SK-N-SH (cell line): ENCODE measurements around the gene CNOT11.

Experiments used
- EP300 ChIP-seq, 2 experiments: IDR thresholded peaks; 2 replicates each; pipeline versions ENCODE4 v1.4.0 to v1.6.1; 2012; ENCODE audit warnings: borderline replicate concordance in 1 of 2, low read depth in 1 of 2, low read length in 1 of 2
- EZH2phosphoT487 ChIP-seq: fragments of 200-600 bp; sonication (generic); IDR thresholded peaks from 2 replicates; pipeline ENCODE4 v1.6.1; 2017; ENCODE audit warnings: low read depth, mixed run types, mild to moderate bottlenecking, antibody characterized with exemption, moderate library complexity, borderline replicate concordance
- JUND ChIP-seq: IDR thresholded peaks from 2 replicates; pipeline ENCODE4 v1.4.0; 2012
- POLR2AphosphoS5 ChIP-seq: IDR thresholded peaks from 2 replicates; pipeline ENCODE4 v1.6.1; 2012; ENCODE audit warnings: low read depth, low read length
- RAD21 ChIP-seq: IDR thresholded peaks from 2 replicates; pipeline ENCODE4 v1.6.1; 2012; ENCODE audit warnings: mild to moderate bottlenecking, low read length
- RCOR1 ChIP-seq: fragments of 150-350 bp; IDR thresholded peaks from 2 replicates; pipeline ENCODE4 v1.6.1; 2017; ENCODE audit warnings: antibody characterized with exemption, low read length
- REST ChIP-seq: IDR thresholded peaks from 2 replicates; pipeline ENCODE4 v1.6.1; 2012; ENCODE audit warnings: mild to moderate bottlenecking, low read depth, low read length, moderate library complexity
- SIN3A ChIP-seq: IDR thresholded peaks from 2 replicates; pipeline ENCODE4 v1.6.1; 2012; ENCODE audit warnings: low read depth, mild to moderate bottlenecking, low read length, moderate library complexity, borderline replicate concordance
- TAF1 ChIP-seq: IDR thresholded peaks from 2 replicates; pipeline ENCODE4 v1.6.1; 2012; ENCODE audit warnings: low read depth, mild to moderate bottlenecking, low read length, moderate library complexity, borderline replicate concordance
- TEAD4 ChIP-seq: IDR thresholded peaks from 2 replicates; pipeline ENCODE4 v1.4.0; 2012; ENCODE audit warnings: mild to moderate bottlenecking, borderline replicate concordance; ENCODE audit not compliant: insufficient read depth
- TF ChIP-seq, protein P1 (sequence below): fragments of 200-600 bp; sonication (generic); IDR thresholded peaks from 2 replicates; pipeline ENCODE4 v1.6.1; 2017; ENCODE audit warnings: antibody characterized with exemption, mild to moderate bottlenecking, moderate library complexity
- TF ChIP-seq, protein P2 (sequence below): IDR thresholded peaks from 2 replicates; pipeline ENCODE4 v1.4.0; 2012; ENCODE audit warnings: low read depth, borderline replicate concordance

DNA sequence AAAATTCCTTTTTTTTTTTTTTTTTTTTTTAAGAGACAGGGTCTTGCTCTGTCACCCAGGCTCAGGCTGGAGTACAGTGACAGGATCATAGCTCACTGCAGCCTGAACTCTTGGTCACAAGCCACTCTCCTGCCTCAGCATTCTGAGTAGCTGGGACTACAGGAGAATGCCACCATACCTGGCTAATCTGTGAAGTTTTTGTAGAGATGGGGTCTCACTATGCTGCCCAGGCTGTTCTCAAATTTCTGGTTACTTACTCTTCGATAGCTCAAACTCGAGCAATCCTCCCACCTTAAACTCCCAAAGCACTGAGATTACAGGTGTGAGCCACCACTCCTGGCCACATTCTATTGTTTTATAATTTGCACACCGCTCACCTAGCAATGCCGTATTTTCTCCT, 28.8 kb downstream of the CNOT11 start:
- TF ChIP-seq, protein P1, sequence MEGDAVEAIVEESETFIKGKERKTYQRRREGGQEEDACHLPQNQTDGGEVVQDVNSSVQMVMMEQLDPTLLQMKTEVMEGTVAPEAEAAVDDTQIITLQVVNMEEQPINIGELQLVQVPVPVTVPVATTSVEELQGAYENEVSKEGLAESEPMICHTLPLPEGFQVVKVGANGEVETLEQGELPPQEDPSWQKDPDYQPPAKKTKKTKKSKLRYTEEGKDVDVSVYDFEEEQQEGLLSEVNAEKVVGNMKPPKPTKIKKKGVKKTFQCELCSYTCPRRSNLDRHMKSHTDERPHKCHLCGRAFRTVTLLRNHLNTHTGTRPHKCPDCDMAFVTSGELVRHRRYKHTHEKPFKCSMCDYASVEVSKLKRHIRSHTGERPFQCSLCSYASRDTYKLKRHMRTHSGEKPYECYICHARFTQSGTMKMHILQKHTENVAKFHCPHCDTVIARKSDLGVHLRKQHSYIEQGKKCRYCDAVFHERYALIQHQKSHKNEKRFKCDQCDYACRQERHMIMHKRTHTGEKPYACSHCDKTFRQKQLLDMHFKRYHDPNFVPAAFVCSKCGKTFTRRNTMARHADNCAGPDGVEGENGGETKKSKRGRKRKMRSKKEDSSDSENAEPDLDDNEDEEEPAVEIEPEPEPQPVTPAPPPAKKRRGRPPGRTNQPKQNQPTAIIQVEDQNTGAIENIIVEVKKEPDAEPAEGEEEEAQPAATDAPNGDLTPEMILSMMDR = no peak
- TF ChIP-seq RAD21 = no peak
- no peak for TF ChIP-seq EP300 (IDR thresholded peaks at IDR 0.05; ENCODE audit: borderline replicate concordance in 1 of 2, low read depth in 1 of 2, low read length in 1 of 2)
- no peak for TF ChIP-seq JUND
- no peak for TF ChIP-seq RCOR1
- no peak for TF ChIP-seq TEAD4
- no peak for TF ChIP-seq EZH2phosphoT487
- TF ChIP-seq, protein P2, sequence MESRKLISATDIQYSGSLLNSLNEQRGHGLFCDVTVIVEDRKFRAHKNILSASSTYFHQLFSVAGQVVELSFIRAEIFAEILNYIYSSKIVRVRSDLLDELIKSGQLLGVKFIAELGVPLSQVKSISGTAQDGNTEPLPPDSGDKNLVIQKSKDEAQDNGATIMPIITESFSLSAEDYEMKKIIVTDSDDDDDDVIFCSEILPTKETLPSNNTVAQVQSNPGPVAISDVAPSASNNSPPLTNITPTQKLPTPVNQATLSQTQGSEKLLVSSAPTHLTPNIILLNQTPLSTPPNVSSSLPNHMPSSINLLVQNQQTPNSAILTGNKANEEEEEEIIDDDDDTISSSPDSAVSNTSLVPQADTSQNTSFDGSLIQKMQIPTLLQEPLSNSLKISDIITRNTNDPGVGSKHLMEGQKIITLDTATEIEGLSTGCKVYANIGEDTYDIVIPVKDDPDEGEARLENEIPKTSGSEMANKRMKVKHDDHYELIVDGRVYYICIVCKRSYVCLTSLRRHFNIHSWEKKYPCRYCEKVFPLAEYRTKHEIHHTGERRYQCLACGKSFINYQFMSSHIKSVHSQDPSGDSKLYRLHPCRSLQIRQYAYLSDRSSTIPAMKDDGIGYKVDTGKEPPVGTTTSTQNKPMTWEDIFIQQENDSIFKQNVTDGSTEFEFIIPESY = no peak
- TF ChIP-seq POLR2AphosphoS5 = no peak
- no peak for TF ChIP-seq TAF1
- no peak for TF ChIP-seq REST
- no peak for TF ChIP-seq SIN3A
